HG02798 (cell line): ENCODE data around the gene CLSTN2.

Source experiments
- ATAC-seq: cut with Tn5 transposase; IDR thresholded peaks from one replicate; pipeline ENCODE4 v1.9.1; 2021; ENCODE audit warnings: mild to moderate bottlenecking; ENCODE audit not compliant: unreplicated experiment, poor library complexity

CLSTN2 gene

GRCh38 chr3:140089403-140090072, 154.6 kb downstream of the CLSTN2 start:
- ATAC-seq: no peak

GRCh38 chr3:140091143-140091542, 156.2 kb downstream of the CLSTN2 start:
- no peak for ATAC-seq

GRCh38 chr3:140092848-140093536, 158.0 kb downstream of the CLSTN2 start:
- ATAC-seq: no peak

- ATAC-seq: no peak
These were observed 158.8 kb downstream of the CLSTN2 start for GRCh38 chr3:140093742-140094141.

GRCh38 chr3:140094487-140094886, 159.5 kb downstream of the CLSTN2 start:
- ATAC-seq: no peak

- ATAC-seq: no peak
These were observed 161.1 kb downstream of the CLSTN2 start for GRCh38 chr3:140096037-140096436.

GRCh38 chr3:140097874-140098635, 163.1 kb downstream of the CLSTN2 start:
- no peak for ATAC-seq

GRCh38 chr3:140100479-140100878, 165.5 kb downstream of the CLSTN2 start:
- no peak for ATAC-seq

GRCh38 chr3:140103166-140103565, 168.2 kb downstream of the CLSTN2 start:
- ATAC-seq: no peak

- ATAC-seq: no peak
These were observed 169.1 kb downstream of the CLSTN2 start for GRCh38 chr3:140103986-140104645.

- no peak for ATAC-seq
These were observed 179.2 kb downstream of the CLSTN2 start for GRCh38 chr3:140113996-140114788.

- no peak for ATAC-seq
These were observed 179.8 kb downstream of the CLSTN2 start for GRCh38 chr3:140114789-140115080.

GRCh38 chr3:140117096-140117526, 182.1 kb downstream of the CLSTN2 start:
- no peak for ATAC-seq

- no peak for ATAC-seq
These were observed 187.2 kb downstream of the CLSTN2 start for GRCh38 chr3:140122183-140122582.

- no peak for ATAC-seq
These were observed 193.2 kb downstream of the CLSTN2 start for GRCh38 chr3:140128217-140128616.

GRCh38 chr3:140128631-140129030, 193.6 kb downstream of the CLSTN2 start:
- peak; percentile 64 for ATAC-seq

GRCh38 chr3:140129768-140130284, 194.8 kb downstream of the CLSTN2 start:
- ATAC-seq: no peak

- ATAC-seq: no peak
These were observed 196.9 kb downstream of the CLSTN2 start for GRCh38 chr3:140131895-140132294.

- no peak for ATAC-seq
These were observed 199.4 kb downstream of the CLSTN2 start for GRCh38 chr3:140134231-140134965.
